CD14-positive monocyte (primary cell): ENCODE data around the gene MRGPRG. TPM values are rescaled to one million over a fixed set of nuclear protein-coding genes. Genes with fewer than 3 reads are reported as not detected.

ENCODE experiments used
- DNase-seq, 3 donors: peaks; one replicate each; pipeline ENCODE4 v3.0.0-alpha.2; 2011 to 2022
- H2AFZ ChIP-seq: 2 replicates; pipeline ENCODE4 v1.6.0; 2012; ENCODE audit warnings: mild to moderate bottlenecking, low read depth, low read length, inconsistent platforms; ENCODE audit not compliant: insufficient read depth, poor library complexity, severe bottlenecking
- H3K27ac ChIP-seq, 2 donors: 1 replicate in 1 of 2; 2 replicates in 1 of 2; pipeline ENCODE4 v1.5.1; 2012 to 2013; ENCODE audit warnings: low read length in 2 of 2, control low read depth in 1 of 2, inconsistent platforms in 1 of 2, low read depth in 1 of 2, mild to moderate bottlenecking in 1 of 2
- H3K27me3 ChIP-seq, 2 donors: one replicate each; pipeline versions ENCODE4 v1.6.0 to v1.6.1; 2011 to 2013; ENCODE audit warnings: low read length in 2 of 2; ENCODE audit not compliant: control insufficient read depth in 2 of 2, insufficient read depth in 2 of 2
- H3K36me3 ChIP-seq, 2 donors: replicated peaks in 1 of 2; 1 replicate in 1 of 2; 2 replicates in 1 of 2; pipeline versions ENCODE4 v1.5.1 to v1.6.1; 2012 to 2013; ENCODE audit warnings: low read length in 2 of 2, control low read depth in 1 of 2, inconsistent platforms in 1 of 2, mild to moderate bottlenecking in 1 of 2; ENCODE audit not compliant: insufficient read depth in 2 of 2, control insufficient read depth in 1 of 2
- H3K4me1 ChIP-seq, 2 donors: 1 replicate in 1 of 2; 2 replicates in 1 of 2; pipeline versions ENCODE4 v1.5.1 to v1.6.1; 2012 to 2013; ENCODE audit warnings: low read length in 2 of 2, control low read depth in 1 of 2, inconsistent platforms in 1 of 2, mild to moderate bottlenecking in 1 of 2, moderate library complexity in 1 of 2; ENCODE audit not compliant: insufficient read depth in 2 of 2, control insufficient read depth in 1 of 2
- H3K4me2 ChIP-seq: replicated peaks from 2 replicates; pipeline ENCODE3; 2012; ENCODE audit warnings: low read length, moderate library complexity, mild to moderate bottlenecking; ENCODE audit not compliant: poor library complexity, severe bottlenecking; ENCODE audit errors: extremely low read depth
- H3K4me3 ChIP-seq, 3 experiments: fragments of 200-600 bp in 1 of 3; sonication (generic) in 1 of 3; replicated peaks in 1 of 3; 1 replicate in 2 of 3; 2 replicates in 1 of 3; pipeline ENCODE4 v1.5.1; 2011 to 2013; ENCODE audit warnings: low read length in 3 of 3, mild to moderate bottlenecking in 3 of 3, control low read depth in 2 of 3, low read depth in 2 of 3, inconsistent platforms in 1 of 3, moderate library complexity in 1 of 3
- H3K79me2 ChIP-seq: 2 replicates; pipeline ENCODE4 v1.6.0; 2012; ENCODE audit warnings: mild to moderate bottlenecking, control low read depth, inconsistent platforms, low read length, moderate library complexity; ENCODE audit not compliant: insufficient read depth
- H3K9ac ChIP-seq: 2 replicates; pipeline ENCODE4 v1.6.0; 2017; ENCODE audit warnings: low read length, mild to moderate bottlenecking; ENCODE audit not compliant: insufficient read depth, poor library complexity, severe bottlenecking
- H3K9me3 ChIP-seq, 2 donors: replicated peaks in 1 of 2; 1 replicate in 1 of 2; 2 replicates in 1 of 2; pipeline versions ENCODE4 v1.5.1 to v1.6.1; 2012 to 2013; ENCODE audit warnings: low read length in 2 of 2, control low read depth in 1 of 2; ENCODE audit not compliant: control insufficient read depth in 1 of 2, insufficient read depth in 1 of 2
- H4K20me1 ChIP-seq: 2 replicates; pipeline ENCODE4 v1.6.0; 2012; ENCODE audit warnings: mild to moderate bottlenecking, low read length, control low read depth, moderate library complexity; ENCODE audit not compliant: insufficient read depth
- H3K27ac Mint-ChIP-seq, 7 donors: one replicate each; pipeline ENCODE4 v1.8.0; 2020; ENCODE audit warnings: mild to moderate bottlenecking in 7 of 7, mixed read lengths in 7 of 7, moderate library complexity in 6 of 7, inconsistent platforms in 2 of 7
- H3K27me3 Mint-ChIP-seq, 3 donors: one replicate each; pipeline ENCODE4 v1.8.0; 2021 to 2022; ENCODE audit warnings: low read depth in 3 of 3, mild to moderate bottlenecking in 3 of 3, mixed read lengths in 3 of 3, moderate library complexity in 3 of 3, inconsistent platforms in 1 of 3
- H3K36me3 Mint-ChIP-seq, 2 donors: one replicate each; pipeline ENCODE4 v1.8.0; 2020; ENCODE audit warnings: mixed read lengths in 2 of 2, inconsistent platforms in 1 of 2, mild to moderate bottlenecking in 1 of 2
- H3K4me1 Mint-ChIP-seq: one replicate; pipeline ENCODE4 v1.8.0; 2020; ENCODE audit warnings: mild to moderate bottlenecking, mixed read lengths
- H3K4me3 Mint-ChIP-seq, 2 donors: one replicate each; pipeline ENCODE4 v1.8.0; 2020; ENCODE audit warnings: mild to moderate bottlenecking in 2 of 2, mixed read lengths in 2 of 2, moderate library complexity in 1 of 2
- H3K9me3 Mint-ChIP-seq, 7 donors: one replicate each; pipeline ENCODE4 v1.8.0; 2020 to 2022; ENCODE audit warnings: mixed read lengths in 7 of 7, mild to moderate bottlenecking in 6 of 7, moderate library complexity in 6 of 7, inconsistent platforms in 2 of 7
- CTCF ChIP-seq: fragments of 200-600 bp; IDR thresholded peaks from one replicate; pipeline ENCODE4 v1.8.0; 2022; ENCODE audit warnings: antibody characterized with exemption, mild to moderate bottlenecking
- WGBS: methylation state at CpG from one replicate; pipeline ENCODE4 v1.1.5; 2013; ENCODE audit warnings: missing lambda C conversion rate; ENCODE audit not compliant: insufficient coverage; 5-methylcytosine and 5-hydroxymethylcytosine counted together
- intact Hi-C, 2 donors: fragments of 100-400 bp; cut with micrococcal nuclease; formaldehyde crosslinking; loops; one replicate each; pipeline versions ENCODE4 v1.15.0 to v1.15.1; 2023
- polyA plus RNA-seq, 3 donors: library from polyadenylated mRNA; depleted of rRNA in 1 of 3; unstranded in 2 of 3; stranded (reverse) in 1 of 3; fragments of 300-500 nt in 2 of 3; fragments of >200 nt in 1 of 3; fragmentation: Illumina TruSeq in 2 of 3; gene quantifications; 1 replicate in 2 of 3; 2 replicates in 1 of 3; pipeline ENCODE4 v1.2.3, GENCODE V29; 2012 to 2021

The MRGPRG gene
- polyA plus RNA-seq, 3 donors = not detected

GRCh38 chr11:3189886-3190583, 28.6 kb downstream of the MRGPRG start:
- no peak for TF ChIP-seq CTCF
- Histone ChIP-seq H3K4me3 (no peak overlapping the region), H3K4me2 (no peak overlapping the region), H3K4me1 (peaks cover 0 to under 1% of the 10 kb centered on the region in 2 donors), H2AFZ (no peak overlapping the region), H3K27ac (no peak overlapping the region), H3K9ac (no peak overlapping the region), H3K36me3 (no peaks in the 10 kb centered on the region), H3K79me2 (no peaks in the 10 kb centered on the region), H3K27me3 (no peaks in the 10 kb centered on the region), H3K9me3 (no peaks in the 10 kb centered on the region), H4K20me1 (no peaks in the 10 kb centered on the region)
- WGBS = 96% methylated on average over 3 of the region's 11 CpGs
- Mint-ChIP-seq H3K27me3 (peaks cover 4 to 26% (median 4%) of the 10 kb centered on the region in 3 donors), H3K36me3 (no peaks in the 10 kb centered on the region), H3K9me3 (peaks cover under 1 to 12% (median 6%) of the 10 kb centered on the region in 7 donors), H3K4me1 (no peaks in the 10 kb centered on the region), H3K4me3 (no peak overlapping the region), H3K27ac (peak overlapping the region in 1 of 7 donors; percentile 31)
- intact Hi-C loops = no loop called here
- DNase-seq = no peak

GRCh38 chr11:3189196-3189843, 29.3 kb downstream of the MRGPRG start:
- Histone ChIP-seq H3K27me3 (no peaks in the 10 kb centered on the region), H3K9me3 (no peaks in the 10 kb centered on the region), H3K36me3 (no peaks in the 10 kb centered on the region), H3K4me1 (no peaks in the 10 kb centered on the region), H4K20me1 (no peaks in the 10 kb centered on the region), H2AFZ (no peak overlapping the region), H3K79me2 (no peaks in the 10 kb centered on the region), H3K9ac (no peak overlapping the region), H3K4me2 (no peak overlapping the region), H3K27ac (no peak overlapping the region), H3K4me3 (no peak overlapping the region)
- Mint-ChIP-seq H3K27ac (no peak overlapping the region), H3K9me3 (peaks cover 4 to 16% (median 12%) of the 10 kb centered on the region in 7 donors), H3K4me1 (no peaks in the 10 kb centered on the region), H3K4me3 (no peak overlapping the region), H3K36me3 (no peaks in the 10 kb centered on the region), H3K27me3 (peaks cover 2 to 21% (median 4%) of the 10 kb centered on the region in 3 donors)
- intact Hi-C loops = no loop called here
- TF ChIP-seq CTCF = no peak
- WGBS = 90% methylated on average over 10 of the region's 15 CpGs
- no peak for DNase-seq
